GM10266 (cell line): ENCODE measurements around the gene FEZ2.

ENCODE experiments used
- DNase-seq: peaks from one replicate; pipeline ENCODE4 v3.0.0; 2012; ENCODE audit errors: extremely low spot score
- CTCF ChIP-seq: IDR thresholded peaks from 2 replicates; pipeline ENCODE4 v1.5.1; 2012; ENCODE audit warnings: mild to moderate bottlenecking, low read depth; ENCODE audit not compliant: control insufficient read depth, insufficient read depth; ENCODE audit errors: missing control alignments

FEZ2 gene, protein sequence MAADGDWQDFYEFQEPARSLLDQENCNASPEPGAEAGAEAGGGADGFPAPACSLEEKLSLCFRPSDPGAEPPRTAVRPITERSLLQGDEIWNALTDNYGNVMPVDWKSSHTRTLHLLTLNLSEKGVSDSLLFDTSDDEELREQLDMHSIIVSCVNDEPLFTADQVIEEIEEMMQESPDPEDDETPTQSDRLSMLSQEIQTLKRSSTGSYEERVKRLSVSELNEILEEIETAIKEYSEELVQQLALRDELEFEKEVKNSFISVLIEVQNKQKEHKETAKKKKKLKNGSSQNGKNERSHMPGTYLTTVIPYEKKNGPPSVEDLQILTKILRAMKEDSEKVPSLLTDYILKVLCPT

GRCh38 chr2:36597532-36598377 is at the start of gene FEZ2:
TSS of gene FEZ2 (minus strand) at chr2:36598168. CDS start at chr2:36598142, 26 bp downstream.
- no peak for TF ChIP-seq CTCF
- DNase-seq: peak; percentile 88

GRCh38 chr2:36634981-36635597 is 37.1 kb upstream of the FEZ2 start:
- no peak for DNase-seq
- TF ChIP-seq CTCF: no peak

GRCh38 chr2:36633470-36634092 is 35.6 kb upstream of the FEZ2 start:
- TF ChIP-seq CTCF: no peak
- no peak for DNase-seq

DNA sequence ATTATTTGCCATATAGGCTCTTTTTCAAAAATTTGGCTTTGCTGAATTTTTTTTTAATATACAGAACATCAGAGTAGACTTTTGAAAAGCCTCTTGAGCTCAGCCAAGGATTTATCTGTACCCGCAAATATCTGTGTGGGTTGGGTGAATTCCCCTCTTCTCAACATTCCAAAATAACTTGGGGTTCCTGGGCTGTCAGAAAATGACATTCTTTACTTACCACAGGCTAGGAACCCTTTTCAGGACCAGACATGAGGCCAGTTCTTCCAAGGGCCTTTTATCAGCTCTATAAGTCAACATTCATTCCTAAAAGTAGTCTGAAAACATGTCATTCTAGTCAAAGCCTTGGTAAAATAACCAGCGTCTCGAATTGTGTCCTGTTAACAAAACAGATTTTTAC is 28.8 kb upstream of the FEZ2 start:
- DNase-seq: no peak
- no peak for TF ChIP-seq CTCF

DNA sequence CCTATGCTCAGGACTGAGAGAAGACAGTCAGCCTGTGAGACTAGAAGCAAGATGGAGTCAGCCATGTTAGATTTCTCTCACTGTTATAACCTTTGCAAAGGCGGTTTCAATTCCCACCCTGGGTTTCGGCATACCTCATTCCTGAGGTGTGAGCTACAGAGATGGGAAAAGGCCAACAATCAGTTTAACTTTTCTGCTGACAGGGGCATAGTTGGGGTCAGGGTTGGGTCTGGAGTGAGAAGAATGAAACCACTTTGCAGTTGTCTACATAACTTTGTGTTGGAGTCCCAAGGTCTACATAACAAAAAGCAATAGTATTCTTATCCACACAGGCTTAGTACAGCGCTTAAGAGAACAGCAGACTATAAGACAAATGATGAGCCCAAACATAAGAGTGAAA is 28.1 kb upstream of the FEZ2 start:
- no peak for DNase-seq
- TF ChIP-seq CTCF: no peak

DNA sequence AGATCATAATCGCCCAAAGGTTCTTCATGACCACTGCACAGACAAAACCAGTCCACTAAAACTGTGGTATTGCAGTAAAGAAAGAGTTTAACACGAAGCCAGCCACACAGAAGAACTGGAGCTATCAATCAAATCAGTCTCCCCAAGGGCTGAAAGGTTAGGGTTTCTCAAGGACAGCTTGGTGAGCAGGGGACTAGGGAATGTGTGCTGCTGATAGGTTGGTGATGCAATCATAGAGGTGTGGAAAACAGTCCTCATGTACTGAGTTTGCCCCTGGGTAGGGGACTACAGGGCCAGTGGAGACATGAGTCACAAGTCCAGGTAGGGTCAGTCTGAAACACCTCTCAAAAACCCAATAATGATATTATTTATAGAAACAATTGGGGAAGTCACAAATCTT is 27.3 kb upstream of the FEZ2 start:
- no peak for DNase-seq
- TF ChIP-seq CTCF: no peak
